ENCODE results near the gene PER2.

DNA sequence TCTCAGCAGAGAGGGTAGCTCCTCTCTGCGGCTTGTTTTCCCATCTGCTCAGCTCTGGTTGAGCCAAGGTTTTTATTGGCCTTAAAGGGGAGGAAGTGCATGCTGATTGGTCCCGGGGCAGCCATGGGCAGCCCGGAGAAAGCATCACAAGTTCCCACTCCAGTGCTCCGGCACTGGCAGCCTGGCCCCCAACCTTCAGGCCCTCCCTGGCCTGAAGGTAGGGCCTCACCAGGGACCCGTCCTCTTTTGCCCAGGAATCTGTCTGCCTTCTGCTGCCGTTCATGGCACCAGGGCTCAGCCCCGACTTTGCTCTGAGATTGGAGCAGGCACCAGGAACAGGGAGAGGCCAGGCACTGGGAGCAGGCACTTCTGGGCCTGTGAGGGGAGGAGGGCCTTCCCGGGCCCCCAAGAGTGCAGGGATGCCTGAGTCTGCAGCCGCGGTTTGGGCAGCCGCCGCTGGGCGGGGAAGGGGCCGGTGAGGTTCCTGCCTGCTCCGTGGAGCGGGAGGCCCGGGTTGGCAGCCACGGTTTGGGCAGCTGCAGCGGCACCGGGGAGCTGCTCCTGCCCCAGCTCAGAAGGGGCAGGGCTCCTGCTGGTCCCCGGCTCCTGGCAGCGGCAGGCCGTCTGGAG is 67.4 kb downstream of the PER2 start:
- TF ChIP-seq ZNF561 (tag by site-specific recombination; IDR thresholded peaks at IDR 0.05; ENCODE audit: borderline replicate concordance), result no peak
- TF ChIP-seq, protein P1, sequence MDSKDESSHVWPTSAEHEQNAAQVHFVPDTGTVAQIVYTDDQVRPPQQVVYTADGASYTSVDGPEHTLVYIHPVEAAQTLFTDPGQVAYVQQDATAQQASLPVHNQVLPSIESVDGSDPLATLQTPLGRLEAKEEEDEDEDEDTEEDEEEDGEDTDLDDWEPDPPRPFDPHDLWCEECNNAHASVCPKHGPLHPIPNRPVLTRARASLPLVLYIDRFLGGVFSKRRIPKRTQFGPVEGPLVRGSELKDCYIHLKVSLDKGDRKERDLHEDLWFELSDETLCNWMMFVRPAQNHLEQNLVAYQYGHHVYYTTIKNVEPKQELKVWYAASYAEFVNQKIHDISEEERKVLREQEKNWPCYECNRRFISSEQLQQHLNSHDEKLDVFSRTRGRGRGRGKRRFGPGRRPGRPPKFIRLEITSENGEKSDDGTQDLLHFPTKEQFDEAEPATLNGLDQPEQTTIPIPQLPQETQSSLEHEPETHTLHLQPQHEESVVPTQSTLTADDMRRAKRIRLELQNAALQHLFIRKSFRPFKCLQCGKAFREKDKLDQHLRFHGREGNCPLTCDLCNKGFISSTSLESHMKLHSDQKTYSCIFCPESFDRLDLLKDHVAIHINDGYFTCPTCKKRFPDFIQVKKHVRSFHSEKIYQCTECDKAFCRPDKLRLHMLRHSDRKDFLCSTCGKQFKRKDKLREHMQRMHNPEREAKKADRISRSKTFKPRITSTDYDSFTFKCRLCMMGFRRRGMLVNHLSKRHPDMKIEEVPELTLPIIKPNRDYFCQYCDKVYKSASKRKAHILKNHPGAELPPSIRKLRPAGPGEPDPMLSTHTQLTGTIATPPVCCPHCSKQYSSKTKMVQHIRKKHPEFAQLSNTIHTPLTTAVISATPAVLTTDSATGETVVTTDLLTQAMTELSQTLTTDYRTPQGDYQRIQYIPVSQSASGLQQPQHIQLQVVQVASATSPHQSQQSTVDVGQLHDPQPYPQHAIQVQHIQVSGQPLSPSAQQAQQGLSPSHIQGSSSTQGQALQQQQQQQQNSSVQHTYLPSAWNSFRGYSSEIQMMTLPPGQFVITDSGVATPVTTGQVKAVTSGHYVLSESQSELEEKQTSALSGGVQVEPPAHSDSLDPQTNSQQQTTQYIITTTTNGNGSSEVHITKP (tag by site-specific recombination; IDR thresholded peaks at IDR 0.05), result no peak
- no peak for TF ChIP-seq ZFP41 (tag by site-specific recombination; IDR thresholded peaks at IDR 0.05; ENCODE audit: borderline replicate concordance)
- TF ChIP-seq, protein P2, sequence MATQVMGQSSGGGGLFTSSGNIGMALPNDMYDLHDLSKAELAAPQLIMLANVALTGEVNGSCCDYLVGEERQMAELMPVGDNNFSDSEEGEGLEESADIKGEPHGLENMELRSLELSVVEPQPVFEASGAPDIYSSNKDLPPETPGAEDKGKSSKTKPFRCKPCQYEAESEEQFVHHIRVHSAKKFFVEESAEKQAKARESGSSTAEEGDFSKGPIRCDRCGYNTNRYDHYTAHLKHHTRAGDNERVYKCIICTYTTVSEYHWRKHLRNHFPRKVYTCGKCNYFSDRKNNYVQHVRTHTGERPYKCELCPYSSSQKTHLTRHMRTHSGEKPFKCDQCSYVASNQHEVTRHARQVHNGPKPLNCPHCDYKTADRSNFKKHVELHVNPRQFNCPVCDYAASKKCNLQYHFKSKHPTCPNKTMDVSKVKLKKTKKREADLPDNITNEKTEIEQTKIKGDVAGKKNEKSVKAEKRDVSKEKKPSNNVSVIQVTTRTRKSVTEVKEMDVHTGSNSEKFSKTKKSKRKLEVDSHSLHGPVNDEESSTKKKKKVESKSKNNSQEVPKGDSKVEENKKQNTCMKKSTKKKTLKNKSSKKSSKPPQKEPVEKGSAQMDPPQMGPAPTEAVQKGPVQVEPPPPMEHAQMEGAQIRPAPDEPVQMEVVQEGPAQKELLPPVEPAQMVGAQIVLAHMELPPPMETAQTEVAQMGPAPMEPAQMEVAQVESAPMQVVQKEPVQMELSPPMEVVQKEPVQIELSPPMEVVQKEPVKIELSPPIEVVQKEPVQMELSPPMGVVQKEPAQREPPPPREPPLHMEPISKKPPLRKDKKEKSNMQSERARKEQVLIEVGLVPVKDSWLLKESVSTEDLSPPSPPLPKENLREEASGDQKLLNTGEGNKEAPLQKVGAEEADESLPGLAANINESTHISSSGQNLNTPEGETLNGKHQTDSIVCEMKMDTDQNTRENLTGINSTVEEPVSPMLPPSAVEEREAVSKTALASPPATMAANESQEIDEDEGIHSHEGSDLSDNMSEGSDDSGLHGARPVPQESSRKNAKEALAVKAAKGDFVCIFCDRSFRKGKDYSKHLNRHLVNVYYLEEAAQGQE (tag by site-specific recombination; IDR thresholded peaks at IDR 0.05), result no peak
- TF ChIP-seq, protein P3, sequence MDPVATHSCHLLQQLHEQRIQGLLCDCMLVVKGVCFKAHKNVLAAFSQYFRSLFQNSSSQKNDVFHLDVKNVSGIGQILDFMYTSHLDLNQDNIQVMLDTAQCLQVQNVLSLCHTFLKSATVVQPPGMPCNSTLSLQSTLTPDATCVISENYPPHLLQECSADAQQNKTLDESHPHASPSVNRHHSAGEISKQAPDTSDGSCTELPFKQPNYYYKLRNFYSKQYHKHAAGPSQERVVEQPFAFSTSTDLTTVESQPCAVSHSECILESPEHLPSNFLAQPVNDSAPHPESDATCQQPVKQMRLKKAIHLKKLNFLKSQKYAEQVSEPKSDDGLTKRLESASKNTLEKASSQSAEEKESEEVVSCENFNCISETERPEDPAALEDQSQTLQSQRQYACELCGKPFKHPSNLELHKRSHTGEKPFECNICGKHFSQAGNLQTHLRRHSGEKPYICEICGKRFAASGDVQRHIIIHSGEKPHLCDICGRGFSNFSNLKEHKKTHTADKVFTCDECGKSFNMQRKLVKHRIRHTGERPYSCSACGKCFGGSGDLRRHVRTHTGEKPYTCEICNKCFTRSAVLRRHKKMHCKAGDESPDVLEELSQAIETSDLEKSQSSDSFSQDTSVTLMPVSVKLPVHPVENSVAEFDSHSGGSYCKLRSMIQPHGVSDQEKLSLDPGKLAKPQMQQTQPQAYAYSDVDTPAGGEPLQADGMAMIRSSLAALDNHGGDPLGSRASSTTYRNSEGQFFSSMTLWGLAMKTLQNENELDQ (tag by site-specific recombination; IDR thresholded peaks at IDR 0.05; ENCODE audit: low read depth), result no peak
- TF ChIP-seq ZNF747 (tag by site-specific recombination; IDR thresholded peaks at IDR 0.05), result no peak
- TF ChIP-seq, protein P4, sequence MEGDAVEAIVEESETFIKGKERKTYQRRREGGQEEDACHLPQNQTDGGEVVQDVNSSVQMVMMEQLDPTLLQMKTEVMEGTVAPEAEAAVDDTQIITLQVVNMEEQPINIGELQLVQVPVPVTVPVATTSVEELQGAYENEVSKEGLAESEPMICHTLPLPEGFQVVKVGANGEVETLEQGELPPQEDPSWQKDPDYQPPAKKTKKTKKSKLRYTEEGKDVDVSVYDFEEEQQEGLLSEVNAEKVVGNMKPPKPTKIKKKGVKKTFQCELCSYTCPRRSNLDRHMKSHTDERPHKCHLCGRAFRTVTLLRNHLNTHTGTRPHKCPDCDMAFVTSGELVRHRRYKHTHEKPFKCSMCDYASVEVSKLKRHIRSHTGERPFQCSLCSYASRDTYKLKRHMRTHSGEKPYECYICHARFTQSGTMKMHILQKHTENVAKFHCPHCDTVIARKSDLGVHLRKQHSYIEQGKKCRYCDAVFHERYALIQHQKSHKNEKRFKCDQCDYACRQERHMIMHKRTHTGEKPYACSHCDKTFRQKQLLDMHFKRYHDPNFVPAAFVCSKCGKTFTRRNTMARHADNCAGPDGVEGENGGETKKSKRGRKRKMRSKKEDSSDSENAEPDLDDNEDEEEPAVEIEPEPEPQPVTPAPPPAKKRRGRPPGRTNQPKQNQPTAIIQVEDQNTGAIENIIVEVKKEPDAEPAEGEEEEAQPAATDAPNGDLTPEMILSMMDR (tag by site-specific recombination; IDR thresholded peaks at IDR 0.05), result no peak
- TF ChIP-seq ZNF274 (IDR thresholded peaks at IDR 0.05; ENCODE audit: low read length), result no peak
- TF ChIP-seq ZNF274 (tag by site-specific recombination; IDR thresholded peaks at IDR 0.05; ENCODE audit: borderline replicate concordance), result no peak
- TF ChIP-seq ZNF433 (tag by site-specific recombination; IDR thresholded peaks at IDR 0.05; ENCODE audit: low read depth), result no peak
- TF ChIP-seq, protein P5, sequence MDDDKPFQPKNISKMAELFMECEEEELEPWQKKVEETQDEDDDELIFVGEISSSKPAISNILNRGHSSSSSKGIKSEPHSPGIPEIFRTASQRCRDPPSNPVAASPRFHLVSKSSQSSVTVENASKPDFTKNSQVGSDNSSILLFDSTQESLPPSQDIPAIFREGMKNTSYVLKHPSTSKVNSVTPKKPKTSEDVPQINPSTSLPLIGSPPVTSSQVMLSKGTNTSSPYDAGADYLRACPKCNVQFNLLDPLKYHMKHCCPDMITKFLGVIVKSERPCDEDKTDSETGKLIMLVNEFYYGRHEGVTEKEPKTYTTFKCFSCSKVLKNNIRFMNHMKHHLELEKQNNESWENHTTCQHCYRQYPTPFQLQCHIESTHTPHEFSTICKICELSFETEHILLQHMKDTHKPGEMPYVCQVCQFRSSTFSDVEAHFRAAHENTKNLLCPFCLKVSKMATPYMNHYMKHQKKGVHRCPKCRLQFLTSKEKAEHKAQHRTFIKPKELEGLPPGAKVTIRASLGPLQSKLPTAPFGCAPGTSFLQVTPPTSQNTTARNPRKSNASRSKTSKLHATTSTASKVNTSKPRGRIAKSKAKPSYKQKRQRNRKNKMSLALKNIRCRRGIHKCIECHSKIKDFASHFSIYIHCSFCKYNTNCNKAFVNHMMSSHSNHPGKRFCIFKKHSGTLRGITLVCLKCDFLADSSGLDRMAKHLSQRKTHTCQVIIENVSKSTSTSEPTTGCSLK (tag by site-specific recombination; IDR thresholded peaks at IDR 0.05), result no peak
- TF ChIP-seq ZNF501 (tag by site-specific recombination; IDR thresholded peaks at IDR 0.05), result no peak
- TF ChIP-seq, protein P6, sequence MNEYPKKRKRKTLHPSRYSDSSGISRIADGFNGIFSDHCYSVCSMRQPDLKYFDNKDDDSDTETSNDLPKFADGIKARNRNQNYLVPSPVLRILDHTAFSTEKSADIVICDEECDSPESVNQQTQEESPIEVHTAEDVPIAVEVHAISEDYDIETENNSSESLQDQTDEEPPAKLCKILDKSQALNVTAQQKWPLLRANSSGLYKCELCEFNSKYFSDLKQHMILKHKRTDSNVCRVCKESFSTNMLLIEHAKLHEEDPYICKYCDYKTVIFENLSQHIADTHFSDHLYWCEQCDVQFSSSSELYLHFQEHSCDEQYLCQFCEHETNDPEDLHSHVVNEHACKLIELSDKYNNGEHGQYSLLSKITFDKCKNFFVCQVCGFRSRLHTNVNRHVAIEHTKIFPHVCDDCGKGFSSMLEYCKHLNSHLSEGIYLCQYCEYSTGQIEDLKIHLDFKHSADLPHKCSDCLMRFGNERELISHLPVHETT (tag by site-specific recombination; IDR thresholded peaks at IDR 0.05), result no peak
- TF ChIP-seq HOXA7 (CRISPR knock-in tag; IDR thresholded peaks at IDR 0.05; ENCODE audit: borderline replicate concordance), result no peak
- TF ChIP-seq, protein P7, sequence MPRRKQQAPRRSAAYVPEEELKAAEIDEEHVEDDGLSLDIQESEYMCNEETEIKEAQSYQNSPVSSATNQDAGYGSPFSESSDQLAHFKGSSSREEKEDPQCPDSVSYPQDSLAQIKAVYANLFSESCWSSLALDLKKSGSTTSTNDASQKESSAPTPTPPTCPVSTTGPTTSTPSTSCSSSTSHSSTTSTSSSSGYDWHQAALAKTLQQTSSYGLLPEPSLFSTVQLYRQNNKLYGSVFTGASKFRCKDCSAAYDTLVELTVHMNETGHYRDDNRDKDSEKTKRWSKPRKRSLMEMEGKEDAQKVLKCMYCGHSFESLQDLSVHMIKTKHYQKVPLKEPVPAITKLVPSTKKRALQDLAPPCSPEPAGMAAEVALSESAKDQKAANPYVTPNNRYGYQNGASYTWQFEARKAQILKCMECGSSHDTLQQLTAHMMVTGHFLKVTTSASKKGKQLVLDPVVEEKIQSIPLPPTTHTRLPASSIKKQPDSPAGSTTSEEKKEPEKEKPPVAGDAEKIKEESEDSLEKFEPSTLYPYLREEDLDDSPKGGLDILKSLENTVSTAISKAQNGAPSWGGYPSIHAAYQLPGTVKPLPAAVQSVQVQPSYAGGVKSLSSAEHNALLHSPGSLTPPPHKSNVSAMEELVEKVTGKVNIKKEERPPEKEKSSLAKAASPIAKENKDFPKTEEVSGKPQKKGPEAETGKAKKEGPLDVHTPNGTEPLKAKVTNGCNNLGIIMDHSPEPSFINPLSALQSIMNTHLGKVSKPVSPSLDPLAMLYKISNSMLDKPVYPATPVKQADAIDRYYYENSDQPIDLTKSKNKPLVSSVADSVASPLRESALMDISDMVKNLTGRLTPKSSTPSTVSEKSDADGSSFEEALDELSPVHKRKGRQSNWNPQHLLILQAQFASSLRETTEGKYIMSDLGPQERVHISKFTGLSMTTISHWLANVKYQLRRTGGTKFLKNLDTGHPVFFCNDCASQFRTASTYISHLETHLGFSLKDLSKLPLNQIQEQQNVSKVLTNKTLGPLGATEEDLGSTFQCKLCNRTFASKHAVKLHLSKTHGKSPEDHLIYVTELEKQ (tag by site-specific recombination; IDR thresholded peaks at IDR 0.05; ENCODE audit: borderline replicate concordance), result no peak

Data from HEK293 (cell line).